ENCODE measurements around the gene SERPINB4. TPM values are rescaled to one million over a fixed set of nuclear protein-coding genes. Genes with fewer than 3 reads are reported as not detected.

The SERPINB4 gene
- total RNA-seq, 2 experiments from 2014 or later, result not detected

GRCh38 chr18:63619661-63620060 lies 24.4 kb downstream of the SERPINB4 start:
- ChIA-PET CTCF (ENCODE audit: unreplicated experiment) (interaction anchor here (0.6 kb wide), 1 partner anchor 1166 kb away, joined by 3 read pairs; no protein-coding TSS in a partner anchor), POLR2A (no interaction called here)
- Histone ChIP-seq H3K9me3 (ENCODE audit: low read length) (no peaks in the 10 kb centered on the region), H3K27ac (ENCODE audit: low read depth, low read length, poor library complexity, severe bottlenecking) (no peak overlapping the region), H3K9me2 (ENCODE audit: insufficient read depth, low read length) (no peaks in the 10 kb centered on the region), H3K4me2 (ENCODE audit: low read length) (no peak overlapping the region), H4K20me1 (ENCODE audit: insufficient read depth, low read length) (no peaks in the 10 kb centered on the region), H3K36me3 (ENCODE audit: insufficient read depth, low read length) (no peaks in the 10 kb centered on the region), H3K4me1 (ENCODE audit: insufficient read depth, low read length, poor library complexity, severe bottlenecking) (no peaks in the 10 kb centered on the region), H2AFZ (ENCODE audit: low read length) (no peak overlapping the region), H3K79me2 (ENCODE audit: insufficient read depth, low read depth, low read length) (no peaks in the 10 kb centered on the region), H3K4me3 (ENCODE audit: low read depth, low read length, poor library complexity, severe bottlenecking) (no peak overlapping the region)
- intact Hi-C loops (cut with micrococcal nuclease; ENCODE audit: unreplicated experiment), result no loop called here
- TF ChIP-seq EZH2phosphoT487 (IDR thresholded peaks at IDR 0.05; ENCODE audit: borderline replicate concordance, low read depth, low read length) (no peak), CTCF (conservative IDR thresholded peaks at IDR 0.05; ENCODE audit: low read length) (no peak)
- no peak for DNase-seq (ENCODE audit: low spot score)
- no TSS peak for BruUV-seq (replicated peaks)

- Histone ChIP-seq H3K4me3 (ENCODE audit: low read depth, low read length, poor library complexity, severe bottlenecking) (no peak overlapping the region), H3K9me2 (ENCODE audit: insufficient read depth, low read length) (no peaks in the 10 kb centered on the region), H3K9me3 (ENCODE audit: low read length) (no peaks in the 10 kb centered on the region), H3K36me3 (ENCODE audit: insufficient read depth, low read length) (no peaks in the 10 kb centered on the region), H4K20me1 (ENCODE audit: insufficient read depth, low read length) (no peaks in the 10 kb centered on the region), H2AFZ (ENCODE audit: low read length) (no peak overlapping the region), H3K27ac (ENCODE audit: low read depth, low read length, poor library complexity, severe bottlenecking) (no peak overlapping the region), H3K4me2 (ENCODE audit: low read length) (no peak overlapping the region), H3K79me2 (ENCODE audit: insufficient read depth, low read depth, low read length) (no peaks in the 10 kb centered on the region), H3K4me1 (ENCODE audit: insufficient read depth, low read length, poor library complexity, severe bottlenecking) (no peaks in the 10 kb centered on the region)
- ChIA-PET POLR2A (no interaction called here), CTCF (ENCODE audit: unreplicated experiment) (no interaction called here)
- TF ChIP-seq CTCF (conservative IDR thresholded peaks at IDR 0.05; ENCODE audit: low read length) (no peak), EZH2phosphoT487 (IDR thresholded peaks at IDR 0.05; ENCODE audit: borderline replicate concordance, low read depth, low read length) (no peak)
- intact Hi-C loops (cut with micrococcal nuclease; ENCODE audit: unreplicated experiment), result no loop called here
- DNase-seq (ENCODE audit: low spot score), result no peak
- BruUV-seq (replicated peaks), result no TSS peak
These were observed 26.2 kb downstream of the SERPINB4 start for GRCh38 chr18:63617915-63618234.

GRCh38 chr18:63617049-63617914 lies 26.8 kb downstream of the SERPINB4 start:
- Histone ChIP-seq H3K4me3 (ENCODE audit: low read depth, low read length, poor library complexity, severe bottlenecking) (no peak overlapping the region), H3K4me2 (ENCODE audit: low read length) (no peak overlapping the region), H3K27ac (ENCODE audit: low read depth, low read length, poor library complexity, severe bottlenecking) (no peak overlapping the region), H3K9me3 (ENCODE audit: low read length) (no peaks in the 10 kb centered on the region), H3K36me3 (ENCODE audit: insufficient read depth, low read length) (no peaks in the 10 kb centered on the region), H4K20me1 (ENCODE audit: insufficient read depth, low read length) (no peaks in the 10 kb centered on the region), H3K79me2 (ENCODE audit: insufficient read depth, low read depth, low read length) (no peaks in the 10 kb centered on the region), H2AFZ (ENCODE audit: low read length) (no peak overlapping the region), H3K9me2 (ENCODE audit: insufficient read depth, low read length) (no peaks in the 10 kb centered on the region), H3K4me1 (ENCODE audit: insufficient read depth, low read length, poor library complexity, severe bottlenecking) (no peaks in the 10 kb centered on the region)
- no peak for DNase-seq (ENCODE audit: low spot score)
- TF ChIP-seq EZH2phosphoT487 (IDR thresholded peaks at IDR 0.05; ENCODE audit: borderline replicate concordance, low read depth, low read length) (no peak), CTCF (conservative IDR thresholded peaks at IDR 0.05; ENCODE audit: low read length) (no peak)
- BruUV-seq (replicated peaks), result no TSS peak
- POLR2A ChIA-PET, result no interaction called here
- CTCF ChIA-PET (ENCODE audit: unreplicated experiment), result no interaction called here
- intact Hi-C loops (cut with micrococcal nuclease; ENCODE audit: unreplicated experiment), result no loop called here
